GM12872 (cell line): ENCODE measurements around the gene LSS.

ENCODE experiments used
- TF ChIP-seq, protein P1 (sequence below): IDR thresholded peaks from 3 replicates; pipeline ENCODE4 v1.5.1; 2011; ENCODE audit warnings: low read depth, mild to moderate bottlenecking, low read length, moderate library complexity; ENCODE audit not compliant: insufficient read depth

LSS gene

DNA sequence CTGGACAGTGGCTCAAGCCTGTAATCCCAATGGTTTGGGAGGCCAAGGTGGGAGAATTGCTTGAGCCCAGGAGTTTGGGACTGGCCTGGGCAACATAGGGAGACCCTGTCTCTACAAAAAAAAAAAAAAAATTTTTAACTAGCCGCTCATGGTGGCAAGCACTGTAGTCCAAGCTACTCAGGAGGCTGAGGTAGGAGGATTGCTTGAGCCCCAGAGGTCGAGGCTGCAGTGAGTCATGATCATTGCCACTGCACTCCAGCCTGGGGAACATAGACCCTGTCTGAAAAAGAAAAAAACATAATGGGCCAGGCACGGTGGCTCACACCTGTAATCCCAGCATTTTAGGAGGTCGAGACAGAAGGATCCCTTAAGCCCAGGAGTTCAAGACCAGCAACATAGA, 49.6 kb downstream of the LSS start:
- TF ChIP-seq, protein P1, sequence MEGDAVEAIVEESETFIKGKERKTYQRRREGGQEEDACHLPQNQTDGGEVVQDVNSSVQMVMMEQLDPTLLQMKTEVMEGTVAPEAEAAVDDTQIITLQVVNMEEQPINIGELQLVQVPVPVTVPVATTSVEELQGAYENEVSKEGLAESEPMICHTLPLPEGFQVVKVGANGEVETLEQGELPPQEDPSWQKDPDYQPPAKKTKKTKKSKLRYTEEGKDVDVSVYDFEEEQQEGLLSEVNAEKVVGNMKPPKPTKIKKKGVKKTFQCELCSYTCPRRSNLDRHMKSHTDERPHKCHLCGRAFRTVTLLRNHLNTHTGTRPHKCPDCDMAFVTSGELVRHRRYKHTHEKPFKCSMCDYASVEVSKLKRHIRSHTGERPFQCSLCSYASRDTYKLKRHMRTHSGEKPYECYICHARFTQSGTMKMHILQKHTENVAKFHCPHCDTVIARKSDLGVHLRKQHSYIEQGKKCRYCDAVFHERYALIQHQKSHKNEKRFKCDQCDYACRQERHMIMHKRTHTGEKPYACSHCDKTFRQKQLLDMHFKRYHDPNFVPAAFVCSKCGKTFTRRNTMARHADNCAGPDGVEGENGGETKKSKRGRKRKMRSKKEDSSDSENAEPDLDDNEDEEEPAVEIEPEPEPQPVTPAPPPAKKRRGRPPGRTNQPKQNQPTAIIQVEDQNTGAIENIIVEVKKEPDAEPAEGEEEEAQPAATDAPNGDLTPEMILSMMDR, result no peak

DNA sequence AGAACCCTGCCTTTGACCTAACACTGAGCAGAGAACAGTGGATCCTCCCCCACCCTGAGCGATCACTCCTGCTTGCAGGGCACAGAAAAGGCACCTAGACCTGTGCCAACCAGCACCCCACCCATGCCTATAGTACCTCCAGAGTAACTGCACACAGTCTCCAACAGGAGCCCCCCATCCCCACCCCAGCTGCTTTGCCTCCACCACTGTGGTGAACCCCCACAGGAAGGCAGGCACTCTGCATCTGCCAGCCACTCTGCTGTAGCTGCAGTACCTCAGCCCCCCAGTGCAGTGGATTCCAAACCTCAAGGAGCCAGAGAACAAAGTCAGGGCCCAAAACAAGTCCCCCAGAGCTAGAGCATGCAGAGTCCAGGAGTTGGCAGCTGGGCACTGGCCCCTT, 55.0 kb downstream of the LSS start:
- TF ChIP-seq, protein P1, result no peak

DNA sequence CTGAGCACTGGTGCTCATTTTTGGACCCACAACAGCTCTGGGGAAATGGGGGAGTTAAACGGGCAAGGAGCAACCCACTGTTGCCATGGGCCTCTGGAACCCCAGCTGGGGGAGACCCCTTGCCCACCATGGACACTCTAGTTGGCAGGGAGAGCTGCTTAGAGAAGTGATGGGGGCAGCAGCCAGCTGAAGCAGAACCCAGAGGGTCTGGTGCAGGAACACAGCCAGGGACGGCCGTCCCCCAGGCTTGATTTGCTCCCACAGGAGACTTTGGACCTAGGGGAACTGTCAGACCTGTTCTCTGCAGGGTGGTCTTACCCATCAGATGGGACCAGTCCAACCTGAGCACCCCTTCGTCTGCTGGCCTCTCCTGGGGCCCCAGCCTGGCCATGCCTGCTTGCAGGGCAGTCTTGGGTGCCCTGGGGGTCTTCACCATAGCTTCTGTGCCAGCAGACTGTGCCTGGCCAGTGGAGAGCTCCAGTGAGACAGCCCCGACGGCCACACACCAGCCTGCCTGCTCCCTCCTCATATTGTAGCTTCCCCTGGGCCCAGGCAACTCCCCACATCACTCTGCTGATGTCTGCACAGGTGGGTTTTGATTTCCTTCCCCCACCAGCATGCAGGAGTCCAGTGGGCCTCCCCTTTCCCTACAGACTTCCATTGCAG, 55.6 kb downstream of the LSS start:
- TF ChIP-seq, protein P1, result no peak

DNA sequence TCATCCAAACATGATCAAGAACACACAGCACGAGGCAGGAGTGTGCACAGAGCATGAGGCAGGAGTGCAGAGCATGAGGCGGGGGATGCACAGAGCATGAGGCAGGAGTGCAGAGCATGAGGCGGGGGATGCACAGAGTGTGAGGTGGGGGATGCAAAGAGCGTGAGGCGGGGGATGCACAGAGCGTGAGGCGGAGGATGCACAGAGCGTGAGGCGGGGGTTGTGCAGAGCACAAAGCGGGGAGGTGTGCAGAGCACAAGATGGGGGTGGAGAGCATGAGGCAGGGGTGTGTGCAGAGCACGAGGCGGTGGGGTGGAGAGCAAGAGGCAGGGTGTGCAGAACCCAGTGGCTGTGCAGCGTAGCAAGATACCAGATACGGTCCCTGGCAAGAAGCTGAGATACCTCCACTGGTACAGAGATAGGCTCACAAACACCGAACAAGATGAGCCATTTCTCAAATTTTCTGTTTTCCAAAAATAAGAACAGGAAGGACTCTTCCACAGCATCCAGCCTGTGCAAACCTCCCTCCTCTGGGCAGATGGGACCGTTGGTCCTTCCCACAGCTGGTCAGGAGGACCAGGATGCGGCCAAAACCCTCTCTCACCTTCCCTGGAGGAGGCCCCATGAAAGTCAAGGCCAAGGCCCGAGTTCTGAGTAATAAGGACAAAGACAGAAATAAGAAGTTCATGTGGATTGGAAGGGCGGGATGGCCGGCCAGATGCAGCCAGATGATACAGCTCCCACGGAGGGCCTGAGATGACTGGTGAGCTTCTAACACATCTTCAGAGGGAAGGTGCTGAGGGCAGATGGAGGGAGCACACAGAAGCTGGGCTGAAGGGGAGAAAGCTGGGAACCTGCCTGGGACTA, 56.3 kb downstream of the LSS start:
- TF ChIP-seq, protein P1, result no peak

DNA sequence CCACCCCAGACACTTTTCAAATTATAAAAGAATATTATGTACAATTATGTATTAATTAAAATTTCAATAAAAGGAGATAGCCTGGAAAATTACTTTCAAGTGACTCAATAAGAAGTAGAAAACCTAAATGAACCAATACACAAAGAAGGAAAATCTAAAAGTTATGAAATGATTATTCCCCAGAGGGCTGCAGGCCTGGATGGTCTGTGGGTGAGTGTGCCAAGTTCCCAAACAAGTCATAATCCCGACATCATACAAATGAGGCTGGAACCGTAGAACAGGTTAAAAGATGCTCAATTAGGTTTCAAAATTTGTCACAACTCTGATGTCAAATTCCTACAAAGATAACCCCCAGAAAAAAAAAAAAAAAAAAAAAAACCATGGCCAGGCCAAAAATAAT, 57.0 kb downstream of the LSS start:
- TF ChIP-seq, protein P1, result no peak

DNA sequence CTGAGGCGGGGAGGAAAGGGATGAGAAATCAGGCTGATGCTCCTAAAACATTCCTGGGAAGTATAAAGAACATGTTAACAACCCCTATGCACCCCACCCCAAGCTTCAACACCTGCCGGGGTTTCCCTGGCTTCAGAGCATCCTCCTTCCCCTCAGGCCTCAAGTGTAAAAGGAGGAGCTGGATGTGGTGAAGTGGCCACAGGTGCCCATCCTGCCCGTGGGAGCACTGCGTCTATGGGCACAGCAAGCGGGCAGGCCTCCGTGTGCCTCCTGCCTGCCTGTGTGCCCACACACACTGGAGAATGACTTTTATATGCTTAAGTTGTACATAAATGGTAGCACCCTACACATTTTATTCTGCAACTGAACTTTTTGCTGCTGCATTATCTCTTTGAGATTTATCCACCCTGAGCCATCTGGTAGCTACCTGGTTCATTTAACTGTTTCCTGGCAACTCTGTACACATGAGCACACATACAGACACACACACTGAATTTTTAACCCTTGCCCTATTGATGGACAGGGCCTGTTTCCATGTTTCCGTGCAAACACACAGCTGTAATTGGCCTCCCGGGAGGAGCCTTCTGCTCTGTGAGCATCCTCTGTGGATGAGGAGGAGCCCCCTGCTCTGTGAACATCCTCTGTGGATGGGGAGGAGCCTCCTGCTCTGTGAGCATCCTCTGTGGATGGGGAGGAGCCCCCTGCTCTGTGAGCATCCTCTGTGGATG, 59.8 kb downstream of the LSS start:
- TF ChIP-seq, protein P1, result no peak

DNA sequence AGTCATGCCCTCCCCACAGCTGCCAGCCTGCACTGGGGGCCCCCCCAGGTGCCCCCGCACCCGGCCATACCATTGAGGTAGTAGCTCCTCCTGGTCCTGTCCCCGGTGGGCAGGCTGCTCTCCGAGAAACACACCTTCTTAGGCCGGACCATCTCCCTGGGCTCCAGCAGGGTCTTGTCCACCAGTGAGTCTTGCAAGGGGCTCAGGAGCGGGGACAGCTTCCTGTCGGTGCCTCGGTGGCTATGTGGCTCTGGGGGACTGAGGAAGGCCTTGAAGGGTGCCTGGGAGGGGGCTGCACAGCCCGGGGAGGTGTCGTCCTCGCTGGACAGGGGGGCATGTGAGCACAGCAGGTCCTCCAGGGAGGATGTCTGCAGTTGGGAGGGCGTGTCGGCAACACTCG, 60.3 kb downstream of the LSS start:
- TF ChIP-seq, protein P1, result no peak
